NT2/D1 (cell line): ENCODE data around the gene LRRC71.
A peak's percentile ranks its signal among the peaks of the same experiment; 100 is the strongest.

ENCODE experiments used
- DNase-seq: peaks from one replicate; pipeline ENCODE4 v3.0.0-alpha.2; 2011; ENCODE audit warnings: low read depth, low spot score
- H3K27me3 ChIP-seq: 2 replicates; pipeline ENCODE4 v1.6.0; 2011; ENCODE audit warnings: mild to moderate bottlenecking; ENCODE audit not compliant: insufficient read length, insufficient read depth
- H3K36me3 ChIP-seq: 2 replicates; pipeline ENCODE4 v1.6.1; 2011; ENCODE audit warnings: mild to moderate bottlenecking, low read length, mixed read lengths; ENCODE audit not compliant: insufficient read depth, insufficient read length
- H3K4me1 ChIP-seq: 2 replicates; pipeline ENCODE4 v1.5.1; 2011; ENCODE audit not compliant: insufficient read depth, insufficient read length
- H3K4me3 ChIP-seq: 2 replicates; pipeline ENCODE4 v1.5.1; 2011; ENCODE audit warnings: low read depth; ENCODE audit not compliant: insufficient read length
- H3K9ac ChIP-seq: 2 replicates; pipeline ENCODE4 v1.6.0; 2011; ENCODE audit warnings: low read depth; ENCODE audit not compliant: insufficient read length
- H3K9me3 ChIP-seq: 2 replicates; pipeline ENCODE4 v1.5.1; 2011; ENCODE audit warnings: mild to moderate bottlenecking, low read length; ENCODE audit not compliant: insufficient read depth
- SUZ12 ChIP-seq: IDR thresholded peaks from 2 replicates; pipeline ENCODE4 v1.6.1; 2011; ENCODE audit not compliant: insufficient read length, insufficient read depth; ENCODE audit errors: extremely low read depth
- YY1 ChIP-seq: IDR thresholded peaks from 2 replicates; pipeline ENCODE4 v1.6.1; 2011; ENCODE audit not compliant: insufficient read length, insufficient read depth
- ZNF274 ChIP-seq: IDR thresholded peaks from 2 replicates; pipeline ENCODE4 v1.6.1; 2011; ENCODE audit warnings: mild to moderate bottlenecking, low read depth, low read length

The LRRC71 gene

DNA sequence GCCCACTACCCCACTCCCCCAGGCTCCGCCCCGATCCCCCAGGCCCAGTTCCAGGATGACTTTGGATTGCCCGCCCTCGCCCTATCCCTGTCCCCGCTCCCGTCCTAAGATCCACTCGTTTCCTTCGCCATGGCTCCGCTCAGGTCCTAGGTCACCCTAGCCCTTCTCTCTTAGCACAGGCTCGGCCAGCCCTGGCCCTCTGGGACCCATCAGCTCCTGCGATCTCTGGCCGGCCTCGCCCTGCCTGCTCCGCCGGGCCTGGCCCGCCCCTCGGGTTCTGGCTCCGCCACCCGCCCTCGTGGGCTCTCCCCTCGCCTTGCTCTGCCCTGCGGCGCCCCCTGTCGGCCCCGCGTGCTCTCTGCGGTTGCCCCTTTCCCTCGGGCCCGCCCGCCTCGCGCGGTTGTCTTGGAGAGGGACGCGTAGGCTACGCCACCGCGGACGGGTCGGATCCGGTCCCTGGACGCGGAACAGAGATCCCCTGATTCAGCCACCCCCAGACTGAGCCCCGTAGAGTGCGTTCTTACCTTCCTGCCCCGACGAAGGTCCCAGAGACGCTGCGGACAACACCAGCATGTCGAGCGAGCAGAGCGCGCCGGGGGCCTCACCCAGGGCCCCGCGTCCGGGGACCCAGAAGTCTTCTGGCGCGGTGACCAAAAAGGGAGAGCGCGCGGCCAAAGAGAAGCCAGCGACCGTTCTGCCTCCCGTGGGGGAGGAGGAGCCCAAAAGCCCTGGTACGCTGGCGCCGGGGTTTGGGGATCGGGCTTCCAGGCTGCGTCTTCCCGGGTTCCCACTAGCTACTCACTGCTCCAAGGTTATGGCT, at the start of gene LRRC71:
Gene LRRC71 (plus strand): TSS at position 400 of the 820 bp plus-strand sequence. CDS start 172 bp downstream, at position 572.
- H3K9ac ChIP-seq: peak within 1 kb of the TSS; percentile 86
- H3K9me3 ChIP-seq: no peaks in the 10 kb centered on the region
- H3K36me3 ChIP-seq: peaks cover 7% of the 10 kb centered on the region
- DNase-seq: peak; percentile 68
- H3K4me3 ChIP-seq: peak within 1 kb of the TSS; percentile 54
- TF ChIP-seq YY1 (no peak), SUZ12 (peak; percentile 81), ZNF274 (no peak)
- H3K27me3 ChIP-seq: peaks cover 61% of the 10 kb centered on the region
- peaks cover 8% of the 10 kb centered on the region for H3K4me1 ChIP-seq

DNA sequence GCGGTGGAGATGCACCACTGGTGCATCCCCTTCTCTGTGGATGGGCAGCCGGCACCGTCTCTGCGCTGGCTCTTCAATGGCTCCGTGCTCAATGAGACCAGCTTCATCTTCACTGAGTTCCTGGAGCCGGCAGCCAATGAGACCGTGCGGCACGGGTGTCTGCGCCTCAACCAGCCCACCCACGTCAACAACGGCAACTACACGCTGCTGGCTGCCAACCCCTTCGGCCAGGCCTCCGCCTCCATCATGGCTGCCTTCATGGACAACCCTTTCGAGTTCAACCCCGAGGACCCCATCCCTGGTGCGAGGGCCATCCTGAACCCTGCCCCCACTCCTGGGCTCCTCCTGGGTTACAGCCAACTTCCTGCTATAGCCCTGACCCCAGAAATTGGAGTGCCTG, 46.8 kb upstream of the LRRC71 start:
- peaks cover 4% of the 10 kb centered on the region for H3K27me3 ChIP-seq
- DNase-seq: no peak
- H3K36me3 ChIP-seq: no peaks in the 10 kb centered on the region
- H3K4me1 ChIP-seq: peaks cover 15% of the 10 kb centered on the region
- H3K4me3 ChIP-seq: no peak overlapping the region
- no peaks in the 10 kb centered on the region for H3K9me3 ChIP-seq
- no peak for TF ChIP-seq YY1
- no peak for TF ChIP-seq ZNF274
- no peak for TF ChIP-seq SUZ12
- no peak overlapping the region for H3K9ac ChIP-seq

DNA sequence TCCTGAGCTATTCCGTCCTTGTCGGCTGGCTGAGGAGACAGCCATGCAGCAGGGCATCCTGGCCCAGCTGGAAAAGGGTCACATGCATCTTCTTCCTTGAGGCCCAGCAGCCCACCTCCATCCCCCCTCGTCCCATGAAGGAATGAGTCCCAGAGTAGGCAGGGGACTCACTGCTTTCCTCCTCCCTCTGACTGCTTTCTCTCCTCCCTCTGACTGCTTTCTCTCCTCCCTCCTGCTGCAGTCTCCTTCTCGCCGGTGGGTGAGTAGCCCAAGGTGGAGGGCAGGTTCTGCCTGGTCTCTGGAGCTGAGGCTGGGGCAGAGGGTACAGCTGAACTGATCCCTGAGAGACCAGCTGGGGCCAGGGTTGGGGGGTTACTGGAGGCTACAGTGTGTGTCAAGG, 46.3 kb upstream of the LRRC71 start:
- H3K4me3 ChIP-seq: no peak overlapping the region
- H3K4me1 ChIP-seq: peaks cover 15% of the 10 kb centered on the region
- H3K27me3 ChIP-seq: peaks cover 9% of the 10 kb centered on the region
- DNase-seq: no peak
- no peaks in the 10 kb centered on the region for H3K9me3 ChIP-seq
- H3K36me3 ChIP-seq: no peaks in the 10 kb centered on the region
- no peak for TF ChIP-seq ZNF274
- TF ChIP-seq SUZ12: no peak
- no peak for TF ChIP-seq YY1
- H3K9ac ChIP-seq: no peak overlapping the region

DNA sequence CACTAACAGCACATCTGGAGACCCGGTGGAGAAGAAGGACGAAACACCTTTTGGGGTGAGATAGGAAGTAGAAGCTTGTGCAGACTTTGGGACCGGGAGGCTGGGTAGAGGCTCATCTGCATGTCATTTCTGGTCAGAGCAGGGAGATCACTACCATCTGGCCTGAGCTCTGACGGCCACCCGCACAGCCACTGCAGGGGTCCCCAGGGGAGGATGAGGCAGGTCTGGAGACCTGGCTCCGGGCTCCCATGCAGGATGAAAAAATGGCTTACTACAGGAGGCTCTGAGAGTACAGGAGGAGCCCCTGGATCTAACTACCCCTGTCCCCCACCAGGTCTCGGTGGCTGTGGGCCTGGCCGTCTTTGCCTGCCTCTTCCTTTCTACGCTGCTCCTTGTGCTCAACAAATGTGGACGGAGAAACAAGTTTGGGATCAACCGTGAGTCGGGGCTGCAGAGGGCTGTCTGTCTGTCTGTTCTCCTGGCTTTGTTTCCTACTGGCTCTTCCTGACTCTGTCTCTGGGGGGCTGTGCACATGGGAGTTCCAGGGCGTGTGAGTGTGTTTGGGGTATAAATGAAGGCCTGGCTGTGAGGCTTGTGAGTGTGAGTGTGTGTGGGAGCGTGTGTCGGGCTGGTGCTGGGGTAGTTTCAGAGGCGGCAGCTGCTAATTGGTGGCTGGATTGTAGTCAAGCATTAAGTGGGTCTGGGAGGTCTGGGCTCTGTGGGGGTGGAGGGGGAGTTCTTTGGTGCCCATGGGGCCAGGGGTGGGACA, 45.7 kb upstream of the LRRC71 start:
- Histone ChIP-seq H3K27me3 (peaks cover 9% of the 10 kb centered on the region), H3K4me3 (no peak overlapping the region), H3K9me3 (no peaks in the 10 kb centered on the region), H3K4me1 (peaks cover 15% of the 10 kb centered on the region), H3K9ac (no peak overlapping the region), H3K36me3 (no peaks in the 10 kb centered on the region)
- TF ChIP-seq YY1: no peak
- no peak for TF ChIP-seq SUZ12
- no peak for TF ChIP-seq ZNF274
- no peak for DNase-seq

DNA sequence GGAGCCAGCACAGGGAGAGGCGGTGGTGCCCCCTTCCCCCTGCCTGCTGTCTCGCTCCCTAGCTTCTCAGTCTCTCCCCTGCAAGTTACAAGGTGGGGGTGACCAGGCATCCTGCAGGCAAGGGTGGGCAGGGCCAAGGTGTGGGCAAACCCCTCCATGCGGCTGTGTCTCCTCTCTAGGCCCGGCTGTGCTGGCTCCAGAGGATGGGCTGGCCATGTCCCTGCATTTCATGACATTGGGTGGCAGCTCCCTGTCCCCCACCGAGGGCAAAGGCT, 45.2 kb upstream of the LRRC71 start:
- no peaks in the 10 kb centered on the region for H3K9me3 ChIP-seq
- H3K4me3 ChIP-seq: no peak overlapping the region
- no peak overlapping the region for H3K9ac ChIP-seq

DNA sequence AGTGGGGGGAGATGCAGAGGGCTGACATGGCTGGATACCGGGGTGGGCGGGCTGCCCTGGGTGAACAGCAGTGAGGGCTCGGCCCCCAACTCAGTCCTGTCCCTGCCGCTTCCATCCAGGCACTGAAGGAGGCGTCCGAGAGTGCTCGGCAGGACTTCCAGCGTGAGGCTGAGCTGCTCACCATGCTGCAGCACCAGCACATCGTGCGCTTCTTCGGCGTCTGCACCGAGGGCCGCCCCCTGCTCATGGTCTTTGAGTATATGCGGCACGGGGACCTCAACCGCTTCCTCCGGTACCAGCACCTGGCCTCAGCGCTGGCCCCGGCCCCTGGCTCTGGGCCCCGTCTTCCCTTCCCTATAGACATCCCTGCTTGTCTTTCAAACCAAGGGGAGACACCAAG, 44.2 kb upstream of the LRRC71 start:
- H3K27me3 ChIP-seq: peaks cover 9% of the 10 kb centered on the region
- no peak overlapping the region for H3K4me3 ChIP-seq

More for the DNA sequence above, 45.2 kb upstream of the LRRC71 start:
- peaks cover 15% of the 10 kb centered on the region for H3K4me1 ChIP-seq
- no peaks in the 10 kb centered on the region for H3K36me3 ChIP-seq
- no peak for TF ChIP-seq YY1
- no peak for TF ChIP-seq ZNF274
- TF ChIP-seq SUZ12: no peak
- peaks cover 9% of the 10 kb centered on the region for H3K27me3 ChIP-seq
- no peak for DNase-seq

DNA sequence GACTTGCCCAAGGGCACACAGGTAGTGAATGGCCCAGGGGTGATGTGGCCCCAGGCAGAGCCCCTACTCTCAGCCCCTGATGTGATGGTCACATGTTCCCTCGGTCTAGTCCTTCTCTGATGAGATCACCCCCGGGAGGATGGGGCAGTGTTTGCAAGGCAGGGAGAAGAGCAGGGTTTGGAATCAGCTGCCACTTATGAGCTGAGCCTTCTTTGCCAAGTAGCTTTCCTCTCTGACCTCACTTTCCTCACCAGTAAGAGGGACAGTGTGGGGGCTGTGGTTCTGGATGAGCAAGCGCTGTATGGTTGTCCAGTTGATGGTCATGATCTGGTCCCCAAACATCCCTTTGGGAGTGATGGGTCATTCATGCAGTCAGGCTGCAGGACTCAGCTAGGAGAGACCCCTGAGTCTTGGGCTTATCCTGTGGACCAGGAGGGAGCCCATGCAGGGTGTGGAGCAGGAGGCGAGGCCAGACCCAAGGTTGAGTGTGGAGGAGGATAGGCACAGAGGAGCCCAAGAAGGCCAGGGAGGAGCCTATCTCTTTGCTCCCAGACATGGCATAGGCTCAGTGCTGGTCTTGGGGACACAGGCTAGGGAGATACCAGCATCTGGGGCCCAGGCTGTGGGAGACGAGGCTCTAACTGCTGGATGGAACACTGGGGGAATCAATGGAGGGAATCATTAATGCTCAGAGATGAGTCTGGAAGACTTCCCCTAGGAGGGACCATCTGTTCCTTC, 42.8 kb upstream of the LRRC71 start:
- H3K36me3 ChIP-seq: no peaks in the 10 kb centered on the region
- no peak overlapping the region for H3K9ac ChIP-seq
- H3K4me1 ChIP-seq: peaks cover 27% of the 10 kb centered on the region
- no peak overlapping the region for H3K4me3 ChIP-seq
- H3K9me3 ChIP-seq: no peaks in the 10 kb centered on the region
- peaks cover 9% of the 10 kb centered on the region for H3K27me3 ChIP-seq
- TF ChIP-seq ZNF274: no peak
- TF ChIP-seq SUZ12: no peak
- TF ChIP-seq YY1: no peak
- DNase-seq: no peak

More for the DNA sequence above, 44.2 kb upstream of the LRRC71 start:
- Histone ChIP-seq H3K36me3 (no peaks in the 10 kb centered on the region), H3K4me1 (peaks cover 19% of the 10 kb centered on the region), H3K9ac (no peak overlapping the region), H3K9me3 (no peaks in the 10 kb centered on the region)
- DNase-seq: no peak
- no peak for TF ChIP-seq ZNF274
- no peak for TF ChIP-seq SUZ12
- TF ChIP-seq YY1: no peak
